IMR-90 (cell line): ENCODE measurements around the gene SLFN12. TPM values are rescaled to one million over a fixed set of nuclear protein-coding genes. Genes with fewer than 3 reads are reported as not detected.

Experiments
- ATAC-seq: fragments of 200-7000 bp; cut with Tn5 transposase; 2 replicates; pipeline ENCODE4 v1.9.1; 2020; ENCODE audit warnings: low read depth, mild to moderate bottlenecking, moderate library complexity
- BruUV-seq: library from RNA; stranded (reverse); fragments of 400-500 nt; replicated peaks from 2 replicates; lab custom pipeline; 2021; lab: Mats Ljungman, UMichigan
- CTCF ChIA-PET: fragments of 300-600 bp; formaldehyde crosslinking; extraction: SDS; loops from one replicate; lab custom pipeline; 2021; ENCODE audit warnings: antibody characterized with exemption; lab: Yijun Ruan, JAX
- POLR2A ChIA-PET: fragments of 300-600 bp; sonication (Branson Sonifier 250); formaldehyde crosslinking; loops from one replicate; lab custom pipeline; 2022; ENCODE audit warnings: antibody characterized with exemption; ENCODE audit not compliant: unreplicated experiment; lab: Charles Lee
- DNase-seq: peaks from one replicate; pipeline ENCODE4 v3.0.0; 2013
- H2AFZ ChIP-seq: replicated peaks from 2 replicates; pipeline ENCODE3; 2013; ENCODE audit warnings: low read length, mild to moderate bottlenecking; ENCODE audit not compliant: poor library complexity
- H2AK5ac ChIP-seq: 2 replicates; pipeline ENCODE4 v1.6.1; 2013; ENCODE audit warnings: low read depth, low read length, inconsistent platforms
- H2AK9ac ChIP-seq: replicated peaks from 2 replicates; pipeline ENCODE3; 2013; ENCODE audit warnings: mild to moderate bottlenecking, low read depth, low read length, moderate library complexity; ENCODE audit not compliant: poor library complexity
- H2BK120ac ChIP-seq: 2 replicates; pipeline ENCODE4 v1.6.1; 2013; ENCODE audit warnings: low read depth, low read length, inconsistent platforms
- H2BK15ac ChIP-seq: 3 replicates; pipeline ENCODE4 v1.6.1; 2013; ENCODE audit warnings: low read depth, low read length, inconsistent platforms
- H2BK20ac ChIP-seq: 2 replicates; pipeline ENCODE4 v1.6.1; 2013; ENCODE audit warnings: low read depth, mild to moderate bottlenecking, inconsistent platforms, low read length, moderate library complexity
- H2BK5ac ChIP-seq: 2 replicates; pipeline ENCODE4 v1.6.1; 2013; ENCODE audit warnings: mild to moderate bottlenecking, low read depth, low read length, inconsistent platforms; ENCODE audit not compliant: poor library complexity, severe bottlenecking
- H3K14ac ChIP-seq: replicated peaks from 2 replicates; pipeline ENCODE4 v1.6.1; 2013; ENCODE audit warnings: low read depth, low read length, inconsistent platforms
- H3K18ac ChIP-seq: 2 replicates; pipeline ENCODE4 v1.6.1; 2013; ENCODE audit warnings: low read depth, low read length, control low read depth
- H3K23ac ChIP-seq: 2 replicates; pipeline ENCODE4 v1.6.1; 2013; ENCODE audit warnings: low read depth, low read length, inconsistent platforms
- H3K27ac ChIP-seq: 2 replicates; pipeline ENCODE4 v1.5.1; 2013; ENCODE audit warnings: mild to moderate bottlenecking, control low read depth, low read length; ENCODE audit not compliant: insufficient read depth
- H3K27me3 ChIP-seq: 2 replicates; pipeline ENCODE4 v1.6.1; 2013; ENCODE audit warnings: low read length; ENCODE audit not compliant: control insufficient read depth, insufficient read depth
- H3K36me3 ChIP-seq: 2 replicates; pipeline ENCODE4 v1.6.1; 2013; ENCODE audit warnings: low read length, mixed read lengths; ENCODE audit not compliant: control insufficient read depth, insufficient read depth
- H3K4ac ChIP-seq: 2 replicates; pipeline ENCODE4 v1.6.1; 2013; ENCODE audit warnings: low read depth, low read length, inconsistent platforms
- H3K4me1 ChIP-seq: 2 replicates; pipeline ENCODE4 v1.6.1; 2013; ENCODE audit warnings: low read length, mixed read lengths; ENCODE audit not compliant: control insufficient read depth, insufficient read depth
- H3K4me2 ChIP-seq: 2 replicates; pipeline ENCODE4 v1.6.1; 2013; ENCODE audit warnings: low read depth, mild to moderate bottlenecking, control low read depth, low read length, moderate library complexity
- H3K4me3 ChIP-seq: 2 replicates; pipeline ENCODE4 v1.5.1; 2013; ENCODE audit warnings: low read depth, mild to moderate bottlenecking, control low read depth, low read length, moderate library complexity; ENCODE audit not compliant: insufficient read depth
- H3K56ac ChIP-seq: 2 replicates; pipeline ENCODE4 v1.6.1; 2013; ENCODE audit warnings: low read length, inconsistent platforms; ENCODE audit not compliant: insufficient read depth; ENCODE audit errors: extremely low read depth
- H3K79me1 ChIP-seq, 2 experiments: 2 replicates each; pipeline ENCODE4 v1.6.1; 2013; ENCODE audit warnings: low read length in 2 of 2, inconsistent platforms in 1 of 2, low read depth in 1 of 2
- H3K9ac ChIP-seq: 2 replicates; pipeline ENCODE4 v1.6.1; 2013; ENCODE audit warnings: low read depth, low read length, control low read depth
- H3K9me1 ChIP-seq: 2 replicates; pipeline ENCODE4 v1.6.1; 2013; ENCODE audit warnings: low read length, inconsistent platforms; ENCODE audit not compliant: insufficient read depth
- H3K9me3 ChIP-seq: 2 replicates; pipeline ENCODE4 v1.6.1; 2013; ENCODE audit warnings: low read length; ENCODE audit not compliant: control insufficient read depth, insufficient read depth
- H4K20me1 ChIP-seq: 2 replicates; pipeline ENCODE4 v1.6.1; 2013; ENCODE audit warnings: low read length, inconsistent platforms; ENCODE audit not compliant: insufficient read depth
- H4K5ac ChIP-seq: 2 replicates; pipeline ENCODE4 v1.6.1; 2013; ENCODE audit warnings: mild to moderate bottlenecking, low read depth, low read length, control low read depth
- H4K8ac ChIP-seq, 2 experiments: 2 replicates each; pipeline ENCODE4 v1.6.1; 2013; ENCODE audit warnings: low read depth in 2 of 2, low read length in 2 of 2, control low read depth in 1 of 2, inconsistent platforms in 1 of 2
- H4K91ac ChIP-seq: 2 replicates; pipeline ENCODE4 v1.6.1; 2013; ENCODE audit warnings: low read depth, low read length, inconsistent platforms; ENCODE audit not compliant: insufficient read depth
- BHLHE40 ChIP-seq: fragments of 150-350 bp; IDR thresholded peaks from 2 replicates; pipeline ENCODE4 v1.6.1; 2016; ENCODE audit warnings: mild to moderate bottlenecking, low read depth, low read length
- CHD1 ChIP-seq: IDR thresholded peaks from 2 replicates; pipeline ENCODE4 v1.6.1; 2012; ENCODE audit warnings: low read depth, low read length, improper control_type of control experiment
- FOS ChIP-seq: fragments of 150-350 bp; IDR thresholded peaks from 2 replicates; pipeline ENCODE4 v1.6.1; 2016; ENCODE audit warnings: low read depth, low read length
- NFE2L2 ChIP-seq: fragments of 150-350 bp; IDR thresholded peaks from 2 replicates; pipeline ENCODE4 v1.6.1; 2016; ENCODE audit warnings: low read depth, mild to moderate bottlenecking, low read length
- POLR2A ChIP-seq: IDR thresholded peaks from 2 replicates; pipeline ENCODE4 v1.6.1; 2012; ENCODE audit warnings: mild to moderate bottlenecking, low read depth, low read length
- RAD21 ChIP-seq: IDR thresholded peaks from 2 replicates; pipeline ENCODE4 v1.6.1; 2012; ENCODE audit warnings: low read length, improper control_type of control experiment
- RFX5 ChIP-seq: IDR thresholded peaks from 2 replicates; pipeline ENCODE4 v1.8.0; 2012; ENCODE audit warnings: low read depth, mild to moderate bottlenecking, low read length, moderate library complexity
- SMC3 ChIP-seq: fragments of 150-350 bp; IDR thresholded peaks from 2 replicates; pipeline ENCODE4 v1.6.1; 2016; ENCODE audit warnings: low read depth, mild to moderate bottlenecking, antibody characterized with exemption, low read length, moderate library complexity
- WGBS, 2 experiments: methylation state at CpG; one replicate each; pipeline versions ENCODE4 v1.1.5 to v1.1.7; 2013; ENCODE audit warnings: missing lambda C conversion rate in 2 of 2; ENCODE audit not compliant: insufficient read length in 1 of 2; ENCODE audit errors: extremely low coverage in 2 of 2; 5-methylcytosine and 5-hydroxymethylcytosine counted together
- dilution Hi-C: fragments of 300-500 bp; cut with HindIII; formaldehyde crosslinking; loops from one replicate; pipeline ENCODE4 v1.14.3; 2018; ENCODE audit warnings: low sequenced_read_pairs; ENCODE audit not compliant: unreplicated experiment
- in situ Hi-C: fragments of 300-500 bp; cut with MboI; formaldehyde crosslinking; loops from 3 replicates; pipeline ENCODE4 v1.14.3; 2019; ENCODE audit warnings: low sequenced_read_pairs, inconsistent platforms, mixed read lengths
- intact Hi-C: fragments of 100-400 bp; cut with micrococcal nuclease; formaldehyde crosslinking; loops from 2 replicates; pipeline ENCODE4 v1.10.0; 2022
- polyA plus RNA-seq, 3 experiments: library from polyadenylated mRNA; depleted of rRNA; stranded (reverse); fragments of >200 nt; gene quantifications; 2 replicates each; pipeline ENCODE4 v1.2.3, GENCODE V29; 2012; ENCODE audit warnings: low replicate concordance in 1 of 3
- total RNA-seq: library from RNA; depleted of rRNA; stranded (reverse); fragments of >200 nt; gene quantifications from 2 replicates; pipeline ENCODE4 v1.2.3, GENCODE V29; 2012
- TF ChIP-seq, protein P1 (sequence below): fragments of 150-350 bp; IDR thresholded peaks from 2 replicates; pipeline ENCODE4 v1.6.1; 2016; ENCODE audit warnings: low read depth, mild to moderate bottlenecking, low read length, moderate library complexity, borderline replicate concordance
- TF ChIP-seq, protein P2 (sequence below): fragments of 150-350 bp; IDR thresholded peaks from 2 replicates; pipeline ENCODE4 v1.6.1; 2017; ENCODE audit warnings: mild to moderate bottlenecking, antibody characterized with exemption, low read length, low read depth

Gene SLFN12
- total and polyA plus RNA-seq, 2 of the 4 experiments (the other 2 are of a cell fraction): 16.6 to 38.9 TPM

DNA sequence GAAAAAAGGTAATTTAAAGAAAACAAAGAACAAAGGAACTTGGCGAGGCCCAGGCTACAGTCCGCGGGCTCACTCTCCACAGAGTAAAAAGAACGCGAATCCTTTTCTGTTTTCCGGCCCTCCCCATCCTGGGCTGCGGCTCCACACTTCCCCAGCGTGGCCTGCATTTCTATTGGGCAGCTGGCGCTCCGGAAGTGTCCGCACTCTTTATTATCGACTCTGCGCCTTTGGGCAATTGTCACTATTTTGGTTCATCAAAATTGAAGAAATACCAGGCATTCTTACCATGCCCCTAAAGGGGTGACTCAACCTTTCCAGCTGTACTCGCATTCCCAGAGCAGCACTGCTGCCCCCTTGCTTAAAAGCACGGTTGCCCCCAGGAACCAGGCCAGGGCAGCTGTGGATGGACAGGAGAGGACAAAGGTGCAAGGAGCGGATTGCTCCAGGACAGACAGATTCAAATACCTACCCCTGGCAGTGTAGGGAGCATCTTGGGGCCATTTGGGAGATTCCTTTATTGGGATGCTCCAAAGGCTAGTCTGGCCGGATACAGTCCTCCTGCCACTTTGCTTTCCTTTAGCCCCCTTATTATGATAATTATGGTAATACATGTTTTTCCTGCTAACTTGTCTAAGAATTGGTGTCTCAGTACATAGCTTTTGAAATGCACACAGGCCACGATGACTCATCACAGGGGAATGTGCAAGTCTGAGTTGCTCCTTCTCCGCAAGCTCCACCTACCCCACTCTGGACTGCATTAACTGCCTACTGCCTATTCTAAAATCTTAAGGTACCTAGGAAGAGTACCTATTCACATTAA, 985 bp upstream of the SLFN12 start (continued):
- TF ChIP-seq, protein P1, sequence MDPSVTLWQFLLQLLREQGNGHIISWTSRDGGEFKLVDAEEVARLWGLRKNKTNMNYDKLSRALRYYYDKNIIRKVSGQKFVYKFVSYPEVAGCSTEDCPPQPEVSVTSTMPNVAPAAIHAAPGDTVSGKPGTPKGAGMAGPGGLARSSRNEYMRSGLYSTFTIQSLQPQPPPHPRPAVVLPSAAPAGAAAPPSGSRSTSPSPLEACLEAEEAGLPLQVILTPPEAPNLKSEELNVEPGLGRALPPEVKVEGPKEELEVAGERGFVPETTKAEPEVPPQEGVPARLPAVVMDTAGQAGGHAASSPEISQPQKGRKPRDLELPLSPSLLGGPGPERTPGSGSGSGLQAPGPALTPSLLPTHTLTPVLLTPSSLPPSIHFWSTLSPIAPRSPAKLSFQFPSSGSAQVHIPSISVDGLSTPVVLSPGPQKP: no peak
- TF ChIP-seq SMC3: no peak
- TF ChIP-seq CHD1: no peak

DNA sequence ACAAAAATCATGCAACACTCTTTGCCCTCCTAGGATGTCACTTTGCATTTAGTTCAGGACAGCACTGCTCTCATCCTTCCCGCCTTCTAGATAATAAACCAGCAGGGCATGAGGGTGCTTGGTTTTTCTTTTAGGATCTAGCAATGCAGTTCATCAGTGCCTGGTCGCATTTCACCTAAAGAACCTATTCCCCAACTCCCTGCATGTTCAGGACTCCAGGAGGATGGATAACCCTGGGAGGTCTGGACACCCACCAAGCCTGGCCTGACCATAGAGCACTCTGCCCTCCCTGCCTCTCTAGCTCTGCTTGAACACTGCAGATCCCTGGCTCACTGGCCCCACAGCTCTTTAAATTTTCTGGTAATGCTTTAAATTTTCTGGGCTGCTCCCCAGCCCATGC, 2.6 kb downstream of the SLFN12 start:
- no peak overlapping the region for H3K4me2 ChIP-seq
- BruUV-seq: no TSS peak
- H2BK20ac ChIP-seq: no peak overlapping the region
- no peak overlapping the region for H3K14ac ChIP-seq
- no peak overlapping the region for H4K91ac ChIP-seq
- ATAC-seq (no peak), DNase-seq (no peak)
- no peak overlapping the region for H3K23ac ChIP-seq
- no peak overlapping the region for H2BK5ac ChIP-seq
- H3K9ac ChIP-seq: no peak overlapping the region
- H3K27ac ChIP-seq: no peak overlapping the region
- 100% methylated on average over 1 of the region's 2 CpGs; no CpG with 5 or more reads in 1 of the 2 experiments for WGBS, 2 experiments
- no peak overlapping the region for H3K4ac ChIP-seq
- H4K8ac ChIP-seq: no peak overlapping the region
- dilution Hi-C loops (no loop called here), intact Hi-C loops (loop anchor here (2.0 to 10.0 kb wide), 4 partner anchors 103 to 315 kb away; no protein-coding TSS in a partner anchor), in situ Hi-C loops (no loop called here)
- peaks cover 23 to 55% of the 10 kb centered on the region in 2 experiments for H3K79me1 ChIP-seq
- ChIA-PET POLR2A (no interaction called here), CTCF (no interaction called here)
- no peak overlapping the region for H2AK5ac ChIP-seq
- H4K5ac ChIP-seq: no peak overlapping the region
- H3K56ac ChIP-seq: no peak overlapping the region
- no peaks in the 10 kb centered on the region; the same call in 1 of the 2 replicates for H3K36me3 ChIP-seq
- H3K9me3 ChIP-seq: no peaks in the 10 kb centered on the region
- no peak overlapping the region for H3K4me3 ChIP-seq
- no peak overlapping the region for H2BK15ac ChIP-seq
- H2AK9ac ChIP-seq: no peak overlapping the region
- no peak overlapping the region for H2BK120ac ChIP-seq
- H2AFZ ChIP-seq: no peak overlapping the region
- no peak overlapping the region for H3K18ac ChIP-seq
- peaks cover 4% of the 10 kb centered on the region; the same call in 1 of the 2 replicates for H3K4me1 ChIP-seq
- H3K9me1 ChIP-seq: peaks cover 9% of the 10 kb centered on the region; the same call in 1 of the 2 replicates
- peaks cover 8% of the 10 kb centered on the region; the same call in 1 of the 2 replicates for H4K20me1 ChIP-seq
- H3K27me3 ChIP-seq: no peaks in the 10 kb centered on the region
- TF ChIP-seq NFE2L2: no peak
- TF ChIP-seq, protein P2, sequence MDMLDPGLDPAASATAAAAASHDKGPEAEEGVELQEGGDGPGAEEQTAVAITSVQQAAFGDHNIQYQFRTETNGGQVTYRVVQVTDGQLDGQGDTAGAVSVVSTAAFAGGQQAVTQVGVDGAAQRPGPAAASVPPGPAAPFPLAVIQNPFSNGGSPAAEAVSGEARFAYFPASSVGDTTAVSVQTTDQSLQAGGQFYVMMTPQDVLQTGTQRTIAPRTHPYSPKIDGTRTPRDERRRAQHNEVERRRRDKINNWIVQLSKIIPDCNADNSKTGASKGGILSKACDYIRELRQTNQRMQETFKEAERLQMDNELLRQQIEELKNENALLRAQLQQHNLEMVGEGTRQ: no peak
- no peak for TF ChIP-seq RAD21
- TF ChIP-seq, protein P1: no peak
- TF ChIP-seq POLR2A: no peak
- TF ChIP-seq BHLHE40: no peak
- TF ChIP-seq FOS: no peak
- TF ChIP-seq RFX5: no peak
